ENCODE results near the gene MPND. TPM values are rescaled to one million over a fixed set of nuclear protein-coding genes. Genes with fewer than 3 reads are reported as not detected.

Gene MPND
- total and polyA plus RNA-seq, 2 of the 13 experiments (the other 11 are each of a cell fraction or from before 2014, with no cell fraction given): 10.8 to 15.8 TPM

GRCh38 chr19:4310247-4311121, 32.9 kb upstream of the MPND start (continued):
- TF ChIP-seq ZNF775 (CRISPR knock-in tag; IDR thresholded peaks at IDR 0.05; ENCODE audit: borderline replicate concordance) (no peak), NFKBIZ (CRISPR knock-in tag; IDR thresholded peaks at IDR 0.05) (peak; percentile 94), ZKSCAN8 (CRISPR knock-in tag; IDR thresholded peaks at IDR 0.05; ENCODE audit: borderline replicate concordance) (peak; percentile 85; the same call in 1 of the 2 replicates), TOPORS (CRISPR knock-in tag; IDR thresholded peaks at IDR 0.05) (0 out of 2 replicates have a peak, but pooled peaks have one; percentile 29), ZNF318 (CRISPR knock-in tag; IDR thresholded peaks at IDR 0.05) (no peak), GABPA (IDR thresholded peaks at IDR 0.05; ENCODE audit: low read depth, low read length) (peak; percentile 62), GABPA (CRISPR knock-in tag; IDR thresholded peaks at IDR 0.05; ENCODE audit: low read depth) (peak; percentile 91), RFX5 (IDR thresholded peaks at IDR 0.05; ENCODE audit: low read depth, low read length) (no peak), SNRNP70 (IDR thresholded peaks at IDR 0.05; ENCODE audit: low read depth, low read length) (no peak), GPBP1L1 (CRISPR knock-in tag; IDR thresholded peaks at IDR 0.05) (no peak), DNMT3B (CRISPR knock-in tag; conservative IDR thresholded peaks at IDR 0.05) (peak; percentile 70; the same call in 1 of the 2 replicates), ZBTB2 (CRISPR knock-in tag; IDR thresholded peaks at IDR 0.05; ENCODE audit: low read depth) (no peak), ZNF746 (CRISPR knock-in tag; IDR thresholded peaks at IDR 0.05) (peak; percentile 77; the same call in 1 of the 2 replicates), ONECUT2 (CRISPR knock-in tag; IDR thresholded peaks at IDR 0.05) (no peak), KAT8 (CRISPR knock-in tag; IDR thresholded peaks at IDR 0.05) (peak; percentile 92), ZNF484 (CRISPR knock-in tag; IDR thresholded peaks at IDR 0.05; ENCODE audit: borderline replicate concordance, low read depth) (no peak), TAF15 (IDR thresholded peaks at IDR 0.05; ENCODE audit: low read depth, low read length, poor library complexity, severe bottlenecking) (no peak)

Measured in HepG2 (cell line).